Parathyroid adenoma (tissue), 2 donors: ENCODE results near the gene FAM47C.
"Not testable (repeated sequence)": the region's sequence is repeated elsewhere in the genome, so short reads cannot be mapped to it uniquely, and the experiment has no call there.

Experiments
- H2AFZ ChIP-seq: fragments of 300-600 bp; sonication (generic); one replicate; pipeline ENCODE4 v1.7.0; 2017; ENCODE audit warnings: antibody characterized with exemption, mild to moderate bottlenecking
- H3K27ac ChIP-seq: fragments of 300-600 bp; sonication (generic); one replicate; pipeline ENCODE4 v1.7.0; 2017
- H3K27me3 ChIP-seq: fragments of 300-600 bp; sonication (generic); one replicate; pipeline ENCODE4 v1.7.0; 2017; ENCODE audit warnings: low read length; ENCODE audit not compliant: control insufficient read depth, insufficient read depth
- H3K36me3 ChIP-seq: fragments of 300-600 bp; sonication (generic); one replicate; pipeline ENCODE4 v1.7.0; 2017; ENCODE audit warnings: low read length; ENCODE audit not compliant: control insufficient read depth, insufficient read depth
- H3K4me1 ChIP-seq: fragments of 300-600 bp; sonication (generic); one replicate; pipeline ENCODE4 v1.7.0; 2017; ENCODE audit warnings: control low read depth
- H3K4me2 ChIP-seq: fragments of 300-600 bp; sonication (generic); one replicate; pipeline ENCODE4 v1.7.0; 2017; ENCODE audit warnings: low read length
- H3K4me3 ChIP-seq: fragments of 300-600 bp; sonication (generic); one replicate; pipeline ENCODE4 v1.7.0; 2017; ENCODE audit warnings: low read depth, low read length
- H3K79me2 ChIP-seq: fragments of 300-600 bp; sonication (generic); one replicate; pipeline ENCODE4 v1.7.0; 2017; ENCODE audit warnings: control low read depth
- H3K9ac ChIP-seq: fragments of 300-600 bp; sonication (generic); one replicate; pipeline ENCODE4 v1.7.0; 2017; ENCODE audit warnings: mild to moderate bottlenecking
- H3K9me3 ChIP-seq: fragments of 300-600 bp; sonication (generic); one replicate; pipeline ENCODE4 v1.7.0; 2017; ENCODE audit warnings: low read length; ENCODE audit not compliant: control insufficient read depth
- CTCF ChIP-seq: fragments of 300-600 bp; sonication (generic); IDR thresholded peaks from one replicate; pipeline ENCODE4 v1.7.0; 2017; ENCODE audit warnings: antibody characterized with exemption, mild to moderate bottlenecking
- donor health status: primary hyperparathyroidism.

Gene FAM47C

DNA sequence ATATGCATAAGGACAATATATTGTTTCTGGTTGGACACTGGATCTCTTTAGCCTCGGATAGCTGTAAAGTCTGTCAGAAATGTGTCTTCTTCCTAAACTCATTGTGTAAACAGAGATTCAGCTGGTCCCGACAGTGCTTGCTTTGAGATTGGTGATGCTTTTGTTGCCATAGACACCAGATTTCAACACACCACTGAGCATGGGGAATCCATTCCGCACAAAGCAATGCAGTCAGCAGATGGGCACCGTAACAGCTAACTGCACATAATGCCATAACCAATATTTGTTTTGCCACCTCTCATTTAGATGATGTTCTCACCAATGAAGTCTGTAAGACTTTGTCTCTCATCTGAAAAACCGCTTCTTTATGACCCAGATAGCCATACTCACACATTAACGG is 33.3 kb upstream of the FAM47C start:
- Histone ChIP-seq H3K27me3 (no peaks in the 10 kb centered on the region), H3K27ac (no peak overlapping the region), H3K9me3 (no peaks in the 10 kb centered on the region), H3K36me3 (no peaks in the 10 kb centered on the region), H3K4me1 (no peaks in the 10 kb centered on the region), H3K79me2 (no peaks in the 10 kb centered on the region), H2AFZ (no peak overlapping the region), H3K4me3 (no peak overlapping the region), H3K4me2 (no peak overlapping the region), H3K9ac (no peak overlapping the region)
- TF ChIP-seq CTCF, result no peak

DNA sequence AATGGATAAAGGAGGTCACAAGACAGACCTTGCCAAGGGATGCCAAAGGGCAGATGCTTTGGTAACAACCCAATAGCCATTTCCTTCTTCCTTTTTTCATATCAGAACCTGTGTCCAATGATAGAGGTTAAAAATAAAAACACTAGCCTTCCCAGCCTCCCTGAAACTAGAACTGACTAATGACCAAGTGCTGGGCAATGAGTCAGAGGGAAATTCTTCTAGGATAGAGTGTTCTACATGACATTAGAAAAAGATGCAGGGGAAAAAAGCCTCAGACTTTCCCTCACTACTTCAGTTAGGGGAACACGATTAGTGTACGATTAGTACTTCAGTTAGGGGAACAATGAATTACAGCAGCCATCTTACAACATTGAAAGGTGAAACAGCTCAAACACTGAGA is 29.3 kb upstream of the FAM47C start:
- no peak for TF ChIP-seq CTCF

DNA sequence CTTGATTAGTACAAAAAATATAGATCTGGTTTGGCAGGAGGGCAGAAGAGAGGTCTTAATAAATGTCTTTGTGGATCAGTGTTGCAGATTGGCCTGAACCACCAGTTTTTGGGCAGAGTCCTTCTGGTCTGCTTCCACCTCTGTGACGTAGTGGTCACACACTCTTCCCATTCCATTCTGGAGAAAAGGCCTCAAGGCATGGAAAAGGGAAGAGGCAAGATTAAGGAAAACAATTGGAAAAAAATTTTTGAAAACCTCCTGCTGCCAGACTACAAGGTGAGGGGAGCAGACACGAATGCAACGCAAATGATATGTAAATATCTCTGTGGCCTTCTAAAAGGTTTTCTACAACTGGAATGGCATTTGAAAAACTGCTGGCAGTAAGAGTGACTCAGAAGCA is 24.3 kb upstream of the FAM47C start:
- Histone ChIP-seq H3K27me3 (no peaks in the 10 kb centered on the region), H3K36me3 (no peaks in the 10 kb centered on the region), H3K79me2 (no peaks in the 10 kb centered on the region), H3K4me1 (no peaks in the 10 kb centered on the region), H2AFZ (no peak overlapping the region), H3K4me2 (no peak overlapping the region), H3K4me3 (no peak overlapping the region), H3K9me3 (no peaks in the 10 kb centered on the region), H3K27ac (no peak overlapping the region), H3K9ac (no peak overlapping the region)
- TF ChIP-seq CTCF, result no peak

More for the DNA sequence above, 29.3 kb upstream of the FAM47C start:
- H3K27ac ChIP-seq, result no peak overlapping the region
- no peak overlapping the region for H3K9ac ChIP-seq
- H3K4me3 ChIP-seq, result no peak overlapping the region
- H3K4me2 ChIP-seq, result no peak overlapping the region
- no peaks in the 10 kb centered on the region for H3K9me3 ChIP-seq
- no peaks in the 10 kb centered on the region for H3K36me3 ChIP-seq
- H3K27me3 ChIP-seq, result no peaks in the 10 kb centered on the region
- H2AFZ ChIP-seq, result no peak overlapping the region
- no peaks in the 10 kb centered on the region for H3K79me2 ChIP-seq
- H3K4me1 ChIP-seq, result no peaks in the 10 kb centered on the region

GRCh38 chrX:36985416-36986209 is 22.6 kb upstream of the FAM47C start:
- H2AFZ ChIP-seq, result peak overlapping the region; percentile 58
- H3K36me3 ChIP-seq, result not testable (repeated sequence)

DNA sequence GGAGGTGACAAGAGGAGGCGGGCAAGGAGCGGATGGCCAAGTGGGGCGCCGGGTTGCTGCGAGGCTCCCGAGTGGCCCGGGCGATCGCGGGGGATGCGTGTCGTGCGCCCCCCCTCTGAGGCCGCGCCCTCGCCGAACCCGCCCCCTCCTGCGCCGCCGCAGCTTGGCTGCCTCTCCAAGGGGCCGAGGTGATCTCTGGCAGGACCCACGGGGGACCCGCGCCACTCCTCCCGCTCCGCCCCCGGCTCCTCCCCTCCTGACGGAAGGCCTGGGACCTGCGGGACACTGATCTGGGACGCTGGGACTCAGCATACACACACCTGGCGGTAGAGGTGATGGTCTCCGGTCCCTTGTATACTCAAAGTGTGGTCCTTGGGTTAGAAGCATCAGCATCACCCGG is 21.9 kb upstream of the FAM47C start:
- Histone ChIP-seq H3K36me3 (no peaks in the 10 kb centered on the region), H3K79me2 (no peaks in the 10 kb centered on the region), H3K4me3 (no peak overlapping the region), H3K9me3 (no peaks in the 10 kb centered on the region), H3K9ac (no peak overlapping the region), H2AFZ (peak overlapping the region; percentile 58), H3K27me3 (no peaks in the 10 kb centered on the region), H3K4me2 (no peak overlapping the region), H3K4me1 (no peaks in the 10 kb centered on the region), H3K27ac (no peak overlapping the region)
- no peak for TF ChIP-seq CTCF

More at GRCh38 chrX:36985416-36986209, 22.6 kb upstream of the FAM47C start:
- not testable (repeated sequence) for H3K9ac ChIP-seq, H3K4me1 ChIP-seq, H3K79me2 ChIP-seq, H3K9me3 ChIP-seq, H3K27me3 ChIP-seq, H3K27ac ChIP-seq, H3K4me3 ChIP-seq, H3K4me2 ChIP-seq

DNA sequence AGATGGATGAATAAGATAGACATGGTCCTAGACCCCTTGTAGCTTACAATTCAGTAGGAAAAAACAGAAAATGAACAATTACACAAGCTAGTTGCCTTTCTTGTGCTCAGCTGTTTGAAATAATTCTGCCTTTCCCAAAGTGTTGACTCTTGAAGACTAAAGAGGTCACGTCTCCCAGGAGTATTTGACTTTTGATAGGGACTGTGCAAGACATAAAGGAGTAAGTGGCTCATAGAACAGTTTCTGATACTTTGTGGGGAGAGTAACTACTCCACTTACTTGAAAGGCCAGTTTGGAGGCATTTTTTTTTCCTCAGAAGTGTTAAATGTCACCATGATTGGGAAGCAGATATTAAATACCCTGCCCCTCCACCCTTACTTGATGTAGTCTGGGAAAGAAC is 21.0 kb upstream of the FAM47C start:
- H3K27me3 ChIP-seq, H3K4me2 ChIP-seq, H3K9me3 ChIP-seq, H3K27ac ChIP-seq, H3K9ac ChIP-seq, H3K79me2 ChIP-seq, H2AFZ ChIP-seq, H3K4me1 ChIP-seq, H3K36me3 ChIP-seq, H3K4me3 ChIP-seq: not testable (repeated sequence)
